ENCODE results near the gene SPTLC3.
A peak's percentile ranks its signal among the peaks of the same experiment; 100 is the strongest.

Gene SPTLC3

DNA sequence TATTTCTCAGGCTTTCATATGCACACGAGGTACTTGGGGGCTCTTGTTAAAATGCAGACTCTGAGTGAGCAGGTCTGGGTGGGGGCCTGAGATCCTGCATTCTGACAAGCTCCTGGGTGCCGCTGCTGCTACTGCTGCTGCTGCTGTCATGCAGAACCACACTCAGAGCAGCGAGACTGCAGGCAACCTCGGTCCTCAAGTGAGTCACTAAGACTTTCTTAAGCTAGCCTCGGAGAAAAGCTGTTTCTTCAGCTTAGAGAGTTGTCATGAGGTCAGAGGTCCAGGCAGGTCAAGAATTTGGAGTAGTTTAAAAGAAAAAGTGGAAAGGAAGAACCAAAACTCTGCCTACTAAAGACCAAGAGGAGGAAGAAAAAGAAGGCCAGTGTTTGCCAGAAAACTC, 92.9 kb downstream of the SPTLC3 start:
- DNase-seq, result peak; percentile 29

DNA sequence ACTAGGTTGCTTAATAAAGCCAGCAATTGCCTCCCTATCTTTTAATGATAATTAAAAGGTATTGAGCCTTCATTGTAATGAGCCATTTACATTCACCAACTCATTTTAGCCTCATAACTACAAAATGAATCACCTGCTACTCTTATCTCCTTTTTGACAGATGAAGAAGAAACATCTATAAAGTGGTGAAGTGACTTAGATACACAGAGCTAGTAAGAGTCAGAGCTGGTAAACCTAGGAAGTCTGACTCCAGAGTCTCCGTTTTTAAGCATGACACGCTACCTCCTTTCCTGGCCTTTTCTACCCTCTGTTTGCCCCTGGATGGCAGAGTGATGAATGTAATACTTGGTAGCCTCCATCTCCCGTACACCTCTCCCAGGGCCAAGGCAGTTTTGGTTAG, 93.5 kb downstream of the SPTLC3 start:
- DNase-seq, result no peak

DNA sequence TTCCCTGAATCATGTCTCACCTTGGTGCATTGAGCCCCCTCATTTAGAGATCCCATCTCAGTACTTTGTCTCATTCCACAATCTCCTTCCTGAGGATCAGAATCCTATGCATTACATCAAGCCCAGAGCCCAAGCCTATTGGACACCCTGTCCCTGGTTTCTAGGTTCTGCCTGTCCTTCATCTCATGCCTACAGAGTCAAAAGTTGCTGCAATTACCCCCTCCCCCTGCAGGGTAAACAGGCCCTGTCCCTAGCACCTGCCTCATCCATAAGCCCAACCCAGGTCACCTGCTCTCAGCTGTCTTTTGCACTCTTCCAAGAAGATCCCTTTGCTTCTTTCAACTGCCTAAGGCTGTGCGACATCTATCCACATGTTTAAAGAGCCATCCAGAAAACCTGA, 93.9 kb downstream of the SPTLC3 start:
- no peak for DNase-seq

DNA sequence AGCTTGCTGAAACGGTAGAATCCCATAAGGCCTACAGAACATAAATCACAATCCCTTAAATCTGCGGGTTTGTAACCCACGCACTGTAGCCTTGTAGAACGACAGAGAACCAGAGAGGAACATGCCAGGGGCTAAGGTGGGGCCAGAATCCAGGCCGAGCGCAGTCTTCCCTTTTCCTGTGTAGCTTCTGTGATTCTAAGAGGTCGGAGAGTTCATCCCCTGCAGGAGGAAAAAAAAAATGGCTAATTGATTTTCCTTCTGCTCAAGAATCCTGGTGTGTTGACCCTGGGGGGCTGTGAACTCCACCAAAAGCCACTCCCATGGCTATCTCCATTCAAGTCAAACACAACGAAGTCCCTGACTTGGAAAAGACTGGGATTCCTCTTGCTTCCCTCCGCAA, 96.3 kb downstream of the SPTLC3 start:
- no peak for DNase-seq

DNA sequence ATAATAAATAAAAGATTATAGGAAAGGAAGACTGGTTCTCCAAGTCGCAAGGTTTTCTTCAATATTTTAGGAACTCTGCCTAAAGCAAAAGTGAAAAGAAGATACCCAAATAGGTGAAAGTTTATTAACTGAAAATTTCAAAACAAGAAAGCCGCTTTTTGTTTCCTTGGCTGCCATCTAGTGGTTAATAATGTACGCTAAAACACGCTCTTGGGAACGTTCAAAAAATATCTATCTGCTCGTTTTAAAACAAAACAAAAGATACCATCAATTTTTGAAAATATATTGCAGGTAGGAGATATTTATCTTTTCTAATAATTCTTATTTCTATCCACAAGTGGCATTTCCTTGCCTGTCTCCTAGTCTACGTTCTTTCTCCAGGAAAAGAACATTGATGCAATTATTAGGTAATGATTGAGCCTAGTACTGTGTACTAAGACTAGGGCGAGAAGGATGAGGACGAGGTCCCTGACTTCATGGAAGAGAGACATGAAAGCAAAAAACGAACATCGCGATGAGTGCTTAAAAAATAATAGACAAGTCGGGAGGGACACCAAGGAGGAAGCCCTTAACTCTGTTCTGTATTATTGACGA, 97.2 kb downstream of the SPTLC3 start:
- peak; percentile 44 for DNase-seq

DNA sequence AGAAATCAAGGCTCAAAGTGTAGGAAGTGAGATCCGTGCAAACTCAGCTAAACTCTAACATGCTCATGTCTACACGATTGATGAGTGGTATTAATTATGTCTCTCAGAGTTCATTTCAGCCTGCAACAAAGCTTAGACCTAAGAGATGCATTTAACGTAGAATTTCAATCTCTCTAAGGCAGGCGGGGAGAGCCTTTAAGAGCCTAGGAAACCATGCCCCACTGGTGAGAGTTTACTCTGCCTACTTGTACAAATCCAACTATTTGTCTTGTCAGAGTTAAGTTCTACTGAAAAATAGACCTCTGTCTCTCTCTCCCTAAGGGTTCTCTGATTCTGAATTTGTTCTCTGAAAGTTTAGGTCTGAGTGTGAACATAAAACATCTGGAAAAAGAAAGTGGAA, 100.9 kb downstream of the SPTLC3 start:
- no peak for DNase-seq

DNA sequence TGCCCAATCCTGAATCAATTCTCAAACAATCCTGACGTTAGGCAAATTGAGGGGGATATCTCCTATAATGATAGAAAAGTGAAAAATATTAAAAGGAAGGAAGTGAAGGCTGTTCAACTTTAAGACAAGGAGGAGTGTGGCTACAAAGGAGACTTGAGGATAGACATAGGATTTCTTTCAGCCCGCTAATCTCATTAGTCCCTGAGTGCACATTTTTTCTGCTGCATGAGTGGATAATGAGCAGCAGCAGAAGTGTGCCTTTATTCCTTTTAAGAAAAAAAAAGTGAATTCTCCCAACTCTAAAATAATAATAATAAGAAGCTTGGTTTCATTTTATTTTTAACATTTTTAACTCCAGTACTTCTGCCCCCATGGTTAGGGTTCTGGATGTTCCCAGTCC, 102.0 kb downstream of the SPTLC3 start:
- no peak for DNase-seq

DNA sequence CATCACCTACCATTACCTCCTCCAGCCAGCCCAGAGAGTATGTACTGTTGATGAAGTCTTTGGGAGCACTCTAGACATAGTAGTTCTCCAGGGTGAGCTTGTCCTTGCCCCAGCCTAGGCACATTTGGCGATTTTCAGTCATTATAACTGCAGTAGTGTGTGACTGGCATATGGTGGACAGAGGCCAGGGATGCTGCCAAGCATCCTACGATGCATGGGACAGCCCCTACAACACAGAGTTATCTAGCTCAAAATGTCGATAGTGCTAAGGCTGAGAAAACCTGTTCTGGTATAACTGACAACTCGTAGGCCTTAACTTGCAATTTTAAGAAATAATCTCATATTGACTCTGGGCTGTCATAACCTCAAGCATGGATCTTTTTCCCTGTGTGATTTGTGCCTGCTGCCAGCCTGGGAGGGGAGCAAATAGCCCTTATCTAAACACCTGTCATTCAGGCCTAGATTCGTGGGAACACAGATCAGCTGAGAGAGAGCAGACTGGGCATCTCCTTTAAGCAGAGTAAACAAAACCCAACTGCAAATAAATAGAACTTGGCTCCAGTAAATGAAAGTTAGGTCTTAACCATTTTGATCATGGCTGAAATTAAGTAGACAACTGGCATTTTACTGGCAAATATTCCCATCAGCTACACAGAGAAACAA, 102.6 kb downstream of the SPTLC3 start:
- no peak for DNase-seq

DNA sequence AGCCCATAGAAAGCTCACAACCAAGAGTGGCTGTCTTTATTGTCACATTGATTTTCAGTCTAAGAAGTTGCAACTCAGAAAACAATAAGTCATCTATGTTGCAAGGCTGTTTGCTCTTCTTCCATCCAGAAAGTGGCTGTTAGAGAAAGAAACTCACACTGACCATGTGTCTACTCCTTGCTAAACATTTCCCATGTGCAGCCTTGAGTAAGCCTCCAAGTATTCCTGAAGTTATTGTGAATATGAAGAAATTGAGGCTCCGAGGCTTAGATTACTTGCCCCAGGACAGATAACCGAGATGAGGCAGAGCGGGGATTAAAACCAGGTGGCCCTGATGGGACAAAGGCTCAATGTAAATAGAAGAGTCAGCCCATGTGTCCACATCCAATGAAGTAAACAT, 105.0 kb downstream of the SPTLC3 start:
- no peak for DNase-seq

DNA sequence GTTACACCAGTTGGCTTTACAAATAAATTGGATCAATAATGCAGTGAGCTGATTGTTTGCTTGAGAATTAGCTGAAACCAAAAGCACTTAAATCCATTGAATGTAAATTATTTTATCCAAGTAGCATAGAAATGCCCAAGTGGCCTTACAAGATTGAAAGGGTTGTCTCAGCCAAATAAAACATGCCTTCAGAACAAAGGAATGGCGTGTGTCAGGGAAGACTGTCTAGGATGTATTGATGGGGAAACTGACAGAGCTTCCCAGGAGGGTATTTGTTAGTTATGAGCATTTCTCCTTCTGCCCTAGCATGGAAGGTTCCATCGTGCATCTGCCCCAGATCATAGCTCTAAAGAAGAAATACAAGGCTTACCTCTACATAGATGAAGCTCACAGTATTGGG, 108.4 kb downstream of the SPTLC3 start:
- DNase-seq, result no peak

DNA sequence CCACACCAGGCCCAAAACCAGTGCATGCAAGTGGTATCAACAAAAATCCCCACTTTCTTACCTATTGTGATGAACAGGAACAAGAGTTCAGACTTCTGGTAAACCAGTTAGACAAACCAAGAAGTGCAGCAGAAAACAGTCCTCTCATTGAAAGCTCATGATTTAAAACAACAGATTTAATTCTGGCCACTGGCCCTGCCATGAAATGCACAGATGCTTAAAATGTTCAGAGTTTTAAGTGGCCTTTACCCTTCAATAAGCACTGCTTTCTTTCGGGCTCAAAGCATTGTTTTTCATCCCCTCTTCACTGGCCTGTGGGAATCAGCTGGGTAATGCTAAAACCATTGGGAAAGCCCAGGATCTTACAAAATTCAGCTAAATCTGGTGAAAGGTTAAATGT, 109.9 kb downstream of the SPTLC3 start:
- DNase-seq, result no peak

DNA sequence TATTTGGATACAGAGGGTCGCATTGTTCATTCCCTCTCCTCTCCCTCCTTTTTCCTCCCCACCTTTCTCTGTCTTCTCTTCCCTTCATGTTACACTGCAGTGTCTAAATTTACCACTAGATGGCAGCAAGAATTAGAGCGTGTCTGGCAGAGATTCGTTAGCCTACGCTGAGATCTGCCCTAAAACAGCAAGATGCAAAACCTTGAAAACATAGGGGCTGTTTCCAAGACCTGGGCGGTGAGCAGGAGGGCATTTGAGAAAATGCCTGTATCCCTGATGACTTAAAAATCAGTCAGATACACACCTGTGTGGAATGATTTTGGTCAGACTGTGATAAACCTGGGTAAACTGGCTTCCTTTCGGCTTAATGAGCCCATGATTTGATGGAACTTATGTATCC, 110.8 kb downstream of the SPTLC3 start:
- peak; percentile 59 for DNase-seq

DNA sequence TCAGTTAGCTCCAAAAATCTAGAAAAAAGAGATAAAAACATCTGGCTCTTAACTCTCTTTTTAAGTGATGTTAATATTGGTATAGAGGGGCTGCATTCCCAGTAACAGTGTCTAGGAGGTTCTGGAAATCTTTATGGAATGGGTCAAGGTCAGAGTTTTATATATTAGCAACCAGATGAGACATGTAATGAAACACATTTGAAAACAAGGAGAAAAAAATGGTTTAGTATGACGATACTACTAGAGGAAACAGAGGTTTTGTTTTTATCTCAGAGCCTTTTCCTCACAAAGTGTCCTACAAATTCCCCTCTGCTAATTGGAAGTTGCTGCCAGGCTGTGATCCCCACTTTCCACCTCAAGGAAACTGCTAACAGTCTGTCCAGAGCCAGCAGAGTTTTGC, 111.7 kb downstream of the SPTLC3 start:
- no peak for DNase-seq

DNA sequence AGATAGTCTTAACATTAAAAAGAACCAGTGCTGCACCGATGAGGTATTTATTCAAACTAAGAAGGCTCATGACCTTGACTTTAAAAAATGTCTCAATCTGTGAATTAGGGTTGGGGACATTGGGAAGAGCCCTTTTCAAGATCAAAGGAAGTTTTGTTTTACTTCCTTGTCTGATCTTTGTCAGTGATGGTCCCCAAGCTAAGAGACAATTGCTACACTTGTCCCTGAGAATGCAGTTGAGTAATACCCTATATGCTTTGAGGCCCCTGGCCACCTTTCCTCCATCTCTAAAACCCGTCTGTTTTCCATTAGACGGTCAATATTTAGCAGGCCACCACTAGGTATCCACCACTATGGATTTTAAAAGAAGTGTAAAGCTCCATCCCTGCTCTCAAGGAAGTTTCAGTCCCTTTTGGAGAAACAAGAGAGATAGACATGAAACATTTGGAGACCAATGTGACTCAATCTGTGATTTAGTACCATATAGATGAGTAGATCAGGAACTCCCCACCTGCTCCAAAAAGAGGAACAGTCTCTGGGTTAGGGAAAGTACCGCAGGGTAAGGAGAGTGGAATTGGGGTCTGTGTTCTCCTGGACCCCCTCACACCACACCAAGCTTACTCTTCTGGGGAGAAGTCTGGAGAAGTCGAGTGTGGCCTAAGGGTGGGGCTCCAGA, 113.2 kb downstream of the SPTLC3 start:
- no peak for DNase-seq

DNA sequence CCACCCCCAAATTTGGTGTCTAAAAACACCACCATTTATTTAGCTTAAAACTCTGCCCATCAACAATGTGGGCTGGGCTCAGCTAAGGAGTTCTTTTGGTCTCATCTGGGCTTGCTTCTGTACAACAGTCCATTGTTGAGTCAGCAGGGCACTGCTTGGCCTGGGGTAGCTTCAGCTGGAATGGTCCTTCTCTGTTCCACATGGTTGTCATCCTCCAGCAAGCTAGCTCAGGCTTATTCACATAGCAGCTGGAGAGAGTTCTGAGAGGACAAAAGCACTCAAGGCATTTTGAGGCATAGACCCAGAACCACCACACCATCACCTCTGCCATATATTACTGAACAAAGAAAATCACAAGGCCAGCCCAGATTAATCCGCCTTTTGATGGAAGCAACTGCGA, 116.7 kb downstream of the SPTLC3 start:
- no peak for DNase-seq

DNA sequence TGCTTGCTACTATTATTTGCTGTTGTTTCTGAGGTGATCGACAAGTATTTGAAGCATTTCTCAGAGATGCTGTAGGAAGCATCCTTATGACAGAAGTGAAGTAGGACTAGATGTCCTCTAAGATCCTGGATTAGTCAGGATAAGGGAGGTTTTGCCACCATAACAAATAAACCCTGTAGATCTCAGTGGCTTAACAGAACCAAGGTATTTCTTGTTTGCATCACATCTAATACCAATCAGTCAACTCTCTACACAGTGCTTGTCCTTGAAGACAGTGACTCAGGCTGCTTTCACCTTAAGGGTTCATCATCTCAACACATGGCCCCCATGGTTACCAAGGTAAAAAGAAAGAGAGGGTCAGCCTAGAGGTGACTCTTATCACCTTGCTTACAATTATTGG, 119.4 kb downstream of the SPTLC3 start:
- DNase-seq, result no peak

DNA sequence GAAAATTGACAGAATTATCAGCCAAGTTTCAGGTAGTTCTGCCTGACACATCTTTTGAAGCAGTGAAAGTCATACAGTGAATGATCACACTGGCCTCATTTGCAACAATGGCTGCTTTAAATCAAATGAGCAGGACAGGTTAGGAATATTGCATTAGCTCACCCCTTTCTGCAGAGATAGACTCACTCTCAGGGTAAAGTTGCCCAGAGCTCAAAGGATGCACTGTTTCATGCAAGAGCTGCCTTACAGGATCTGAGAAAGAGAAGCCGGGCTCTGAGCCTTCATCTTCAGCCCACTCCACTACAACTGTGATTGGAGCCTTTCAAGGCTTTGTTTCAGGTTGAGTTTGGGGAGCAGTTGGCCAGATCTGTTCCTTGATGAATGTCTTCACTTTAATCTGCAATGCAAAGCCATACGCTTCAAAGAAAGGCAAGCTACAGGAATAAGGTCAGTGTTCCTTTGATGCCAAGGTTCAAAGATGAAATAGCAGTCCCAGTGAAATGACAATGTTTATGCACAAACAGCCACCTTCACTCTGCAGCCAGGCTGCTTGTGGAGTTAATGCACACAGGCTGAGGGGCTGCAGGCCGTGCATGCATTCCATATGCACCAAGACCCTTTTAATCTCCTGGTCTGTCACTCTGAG, 121.4 kb downstream of the SPTLC3 start:
- no peak for DNase-seq

DNA sequence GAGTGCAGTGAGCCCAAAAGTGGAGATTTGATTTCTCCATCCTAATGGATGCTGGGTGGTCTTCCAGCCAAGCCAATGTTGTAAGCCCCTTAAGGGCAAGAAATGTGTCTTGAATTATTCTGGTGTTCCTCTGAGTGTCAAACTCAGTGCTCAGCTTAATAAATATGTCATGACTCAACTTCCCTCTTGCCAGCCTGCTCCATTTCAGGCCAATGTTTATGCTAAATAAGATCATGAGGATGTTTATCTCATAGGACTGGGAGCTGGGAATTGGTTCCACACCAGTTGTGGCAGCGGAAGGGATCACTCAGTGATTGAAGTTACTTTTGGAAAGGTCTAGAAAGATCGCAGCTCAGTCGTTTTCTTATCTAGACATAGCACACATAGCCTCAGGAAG, 121.9 kb downstream of the SPTLC3 start:
- DNase-seq, result no peak

DNA sequence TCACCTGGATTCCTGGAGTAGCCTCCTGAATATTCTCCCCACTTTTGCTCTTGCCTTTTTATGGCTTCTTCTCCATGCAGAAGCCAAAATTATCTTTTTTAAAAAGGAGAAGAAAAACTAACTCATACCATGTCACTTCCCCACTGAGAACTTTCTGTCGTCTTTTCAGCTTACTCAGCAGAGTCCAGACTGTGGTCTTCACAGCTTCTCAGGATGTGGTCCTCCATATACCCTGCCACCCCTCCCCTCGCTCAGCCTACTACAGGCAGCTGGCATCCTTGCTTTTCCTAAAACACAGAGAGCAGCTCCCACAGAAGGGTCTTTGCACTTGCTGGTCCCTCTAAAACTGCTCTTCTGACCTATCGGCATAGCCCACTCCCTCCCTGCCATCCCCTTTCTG, 122.9 kb downstream of the SPTLC3 start:
- DNase-seq, result no peak

DNA sequence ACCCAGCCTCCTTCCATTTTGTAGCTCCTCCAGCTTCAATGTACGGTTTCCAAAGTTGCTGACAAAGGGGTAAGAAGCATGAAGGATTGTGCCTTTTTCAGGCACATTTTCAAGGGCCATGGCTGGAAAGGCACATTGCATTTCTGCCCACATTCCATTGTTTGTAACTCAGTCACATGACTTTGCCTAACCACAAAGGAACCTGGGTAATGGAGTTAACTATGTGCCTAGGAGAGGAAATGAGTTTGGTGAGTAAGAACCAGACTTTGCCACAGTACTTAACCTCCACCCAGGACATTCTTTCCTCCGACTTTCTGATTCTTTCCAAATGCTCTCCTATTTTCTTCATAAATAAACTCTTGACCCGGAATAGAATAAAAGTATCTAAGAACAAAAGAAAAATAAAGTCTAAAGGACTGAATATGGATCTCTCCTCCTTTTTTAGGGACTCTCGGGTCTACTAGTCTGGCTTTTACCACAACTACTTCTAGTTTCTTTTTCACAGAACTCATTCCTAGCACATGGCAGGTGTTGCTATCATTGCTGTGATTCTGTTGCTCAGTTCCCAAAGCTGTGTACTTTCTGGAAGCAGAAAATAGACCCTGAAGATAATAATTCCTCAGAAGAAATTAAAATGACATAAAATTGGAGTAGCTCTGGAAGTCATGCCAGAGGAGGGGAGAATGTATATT, 130.8 kb downstream of the SPTLC3 start:
- peak; percentile 13 for DNase-seq

DNA sequence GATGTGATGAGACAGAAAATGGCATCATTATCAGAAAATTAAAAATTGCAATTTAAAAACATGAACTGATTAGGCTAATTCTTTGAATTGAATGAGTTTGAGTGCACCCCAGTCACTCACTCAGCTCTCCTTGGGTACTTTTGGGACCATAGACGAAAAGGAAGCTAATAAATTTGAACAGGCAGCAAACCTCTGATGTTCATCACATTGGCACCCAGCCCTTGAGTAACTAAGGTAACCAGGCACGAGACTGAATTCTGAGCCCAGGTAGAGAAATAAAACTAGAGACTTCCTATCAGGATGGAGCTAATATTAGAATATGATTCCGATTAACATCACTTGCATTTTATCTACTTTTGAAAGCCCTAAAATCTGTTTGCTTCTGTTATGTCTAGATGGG, 131.4 kb downstream of the SPTLC3 start:
- DNase-seq, result no peak

DNA sequence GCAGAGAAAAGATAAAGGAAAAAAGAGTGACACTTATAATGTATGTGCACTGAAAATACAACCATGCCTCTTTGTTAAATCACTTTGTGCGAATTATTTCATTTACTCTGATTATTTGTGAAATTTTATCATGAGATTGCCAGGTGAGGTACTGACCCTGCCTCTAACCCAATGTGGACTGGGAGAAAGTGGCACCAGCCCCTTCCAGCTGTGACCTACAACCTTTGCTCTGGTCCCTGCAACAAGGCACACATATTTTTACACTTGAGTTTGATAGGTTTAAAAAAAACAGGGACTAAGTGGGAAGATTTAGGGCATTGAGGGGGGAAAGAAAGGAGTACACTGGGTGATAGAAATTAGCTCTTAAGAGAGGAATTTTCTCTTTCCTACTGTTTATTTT, 132.0 kb downstream of the SPTLC3 start:
- DNase-seq, result no peak

DNA sequence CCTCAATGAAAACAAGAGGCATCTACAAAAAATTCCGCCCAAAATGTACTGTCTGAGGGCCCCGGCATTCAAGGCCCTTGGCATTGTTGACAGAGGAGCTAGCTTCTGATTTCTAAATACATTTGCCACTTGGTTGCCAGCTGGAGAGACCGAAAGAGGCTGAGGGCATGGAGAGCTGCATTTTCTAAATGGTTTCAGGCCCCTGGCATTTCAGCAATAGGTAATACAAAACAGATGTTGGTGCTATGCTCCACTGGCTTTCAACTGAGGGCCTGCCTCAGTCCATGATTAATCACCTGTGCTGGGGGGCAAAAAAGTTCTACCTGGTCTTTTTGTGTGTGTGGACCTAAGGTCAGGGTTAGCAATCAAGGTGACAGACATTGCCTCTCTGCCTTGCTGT, 132.8 kb downstream of the SPTLC3 start:
- no peak for DNase-seq

DNA sequence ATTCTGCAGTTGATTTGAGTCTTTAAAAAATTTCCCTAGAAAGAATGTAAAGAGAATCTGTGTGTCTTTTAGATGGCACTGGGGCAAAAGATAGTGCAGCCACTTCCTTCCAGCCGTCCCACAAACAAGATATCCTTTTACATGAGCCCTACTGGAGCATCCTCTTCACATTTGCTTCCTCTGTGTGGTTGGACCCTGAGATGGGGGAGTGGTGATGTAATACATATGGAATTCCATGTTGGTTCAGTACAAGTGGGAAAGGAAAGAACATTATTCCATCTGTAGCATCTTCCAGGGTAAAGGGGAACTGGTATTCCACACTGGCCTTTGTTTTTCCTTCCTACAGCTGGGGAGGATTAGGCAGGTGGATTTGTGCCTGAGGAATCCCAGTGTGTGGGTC, 133.4 kb downstream of the SPTLC3 start:
- DNase-seq, result peak; percentile 23

All from EL (cell line).